Dedifferentiated amniotic fluid mesenchymal stem cell (primary cell): ENCODE measurements around the gene BICD2.

Source experiments
- DNase-seq: peaks from one replicate; pipeline ENCODE4 v3.0.0-alpha.2; 2016; ENCODE audit errors: extremely low spot score

Gene BICD2

GRCh38 chr9:92714787-92715487 lies 49.7 kb downstream of the BICD2 start:
- no peak for DNase-seq

GRCh38 chr9:92714016-92714415 lies 50.6 kb downstream of the BICD2 start:
- no peak for DNase-seq

- DNase-seq = no peak
Observed at GRCh38 chr9:92713528-92713927, 51.1 kb downstream of the BICD2 start.

- DNase-seq = no peak
Observed at GRCh38 chr9:92712767-92713166, 51.9 kb downstream of the BICD2 start.

- DNase-seq = no peak
Observed at GRCh38 chr9:92711844-92712243, 52.8 kb downstream of the BICD2 start.

GRCh38 chr9:92711146-92711545 lies 53.5 kb downstream of the BICD2 start:
- DNase-seq = no peak

- no peak for DNase-seq
Observed at GRCh38 chr9:92710368-92710767, 54.3 kb downstream of the BICD2 start.

- DNase-seq = no peak
Observed at GRCh38 chr9:92709954-92710353, 54.7 kb downstream of the BICD2 start.

- DNase-seq = no peak
Observed at GRCh38 chr9:92709240-92709639, 55.4 kb downstream of the BICD2 start.

- DNase-seq = no peak
Observed at GRCh38 chr9:92707530-92707929, 57.1 kb downstream of the BICD2 start.

- no peak for DNase-seq
Observed at GRCh38 chr9:92706218-92706940, 58.3 kb downstream of the BICD2 start.

GRCh38 chr9:92704528-92704927 lies 60.1 kb downstream of the BICD2 start:
- no peak for DNase-seq

GRCh38 chr9:92696619-92697018 lies 68.0 kb downstream of the BICD2 start:
- DNase-seq = no peak

- DNase-seq = no peak
Observed at GRCh38 chr9:92686954-92687353, 77.7 kb downstream of the BICD2 start.

- no peak for DNase-seq
Observed at GRCh38 chr9:92685022-92685421, 79.6 kb downstream of the BICD2 start.

GRCh38 chr9:92682269-92682668 lies 82.4 kb downstream of the BICD2 start:
- DNase-seq = no peak

GRCh38 chr9:92680166-92681119 lies 84.2 kb downstream of the BICD2 start:
- DNase-seq = no peak

GRCh38 chr9:92679413-92680165 lies 85.0 kb downstream of the BICD2 start:
- no peak for DNase-seq

- peak; percentile 54 for DNase-seq
Observed at GRCh38 chr9:92671323-92671722, 93.3 kb downstream of the BICD2 start.

- DNase-seq = peak; percentile 98
Observed at GRCh38 chr9:92669890-92670708, 94.5 kb downstream of the BICD2 start, which contains the start of gene IPPK. Gene IPPK (minus strand): TSS chr9:92670131. CDS start chr9:92669988, 143 bp downstream.

GRCh38 chr9:92669527-92669889 lies 95.1 kb downstream of the BICD2 start:
- DNase-seq = no peak
